Measurements from ENCODE around the gene MYLK.

GRCh38 chr3:123694366-123695087 lies 189.6 kb downstream of the MYLK start:
- TF ChIP-seq CTCF (IDR thresholded peaks at IDR 0.05): no peak
- TF ChIP-seq POLR2A (IDR thresholded peaks at IDR 0.05): no peak
